Lung (tissue), 12 donors: ENCODE measurements around the gene WDR3. TPM values are rescaled to one million over a fixed set of nuclear protein-coding genes. Genes with fewer than 3 reads are reported as not detected.
"Not testable (repeated sequence)": the region's sequence is repeated elsewhere in the genome, so short reads cannot be mapped to it uniquely, and the experiment has no call there.

ENCODE experiments used
- ATAC-seq: fragments of 200-7000 bp; cut with Tn5 transposase; one replicate; pipeline ENCODE4 v1.9.1; 2020; ENCODE audit warnings: moderate number of reproducible peaks; ENCODE audit not compliant: insufficient read depth, low FRiP score
- DNase-seq, 3 donors: peaks; one replicate each; pipeline ENCODE4 v3.0.0-alpha.2; 2013 to 2017
- H3K27ac ChIP-seq, 2 donors: one replicate each; pipeline ENCODE4 v1.5.1; 2013; ENCODE audit warnings: mild to moderate bottlenecking in 2 of 2, moderate library complexity in 2 of 2, control low read depth in 1 of 2, inconsistent platforms in 1 of 2, low read depth in 1 of 2, low read length in 1 of 2
- H3K27me3 ChIP-seq, 3 donors: one replicate each; pipeline ENCODE4 v1.5.1; 2013; ENCODE audit warnings: low read length in 2 of 3; ENCODE audit not compliant: control insufficient read depth in 3 of 3, insufficient read depth in 3 of 3
- H3K36me3 ChIP-seq, 4 donors: one replicate each; pipeline ENCODE4 v1.5.1; 2013; ENCODE audit warnings: low read length in 4 of 4, mild to moderate bottlenecking in 1 of 4, moderate library complexity in 1 of 4; ENCODE audit not compliant: control insufficient read depth in 4 of 4, insufficient read depth in 4 of 4
- H3K4me1 ChIP-seq, 5 donors: one replicate each; pipeline ENCODE4 v1.5.1; 2013; ENCODE audit warnings: low read length in 5 of 5, mild to moderate bottlenecking in 2 of 5, moderate library complexity in 1 of 5; ENCODE audit not compliant: control insufficient read depth in 5 of 5, insufficient read depth in 5 of 5
- H3K4me3 ChIP-seq: one replicate; pipeline ENCODE4 v1.5.1; 2013; ENCODE audit warnings: mild to moderate bottlenecking, control low read depth, moderate library complexity
- H3K9ac ChIP-seq, 2 donors: one replicate each; pipeline ENCODE4 v1.5.1; 2013; ENCODE audit warnings: low read length in 2 of 2, control low read depth in 1 of 2; ENCODE audit not compliant: insufficient read depth in 1 of 2
- H3K9me3 ChIP-seq, 4 donors: one replicate each; pipeline ENCODE4 v1.5.1; 2013; ENCODE audit warnings: low read length in 3 of 4, mild to moderate bottlenecking in 1 of 4, moderate library complexity in 1 of 4; ENCODE audit not compliant: control insufficient read depth in 4 of 4, insufficient read depth in 3 of 4
- WGBS, 2 donors: extraction: QIAGEN DNeasy Blood & Tissue Kit; methylation state at CpG; one replicate each; pipeline ENCODE4 v1.1.7; 2013; 5-methylcytosine and 5-hydroxymethylcytosine counted together
- polyA plus RNA-seq, 2 donors: library from polyadenylated mRNA; stranded (reverse); fragments of 200-250 nt; gene quantifications; one replicate each; pipeline ENCODE4 v1.2.1, GENCODE V29; 2013
- total RNA-seq, 2 donors: library from RNA; depleted of rRNA in 1 of 2; stranded (reverse); fragments of >200 nt in 1 of 2; gene quantifications; one replicate each; pipeline ENCODE4 v1.2.1, GENCODE V29; 2014 to 2021
- TF ChIP-seq, protein P1 (sequence below): IDR thresholded peaks from 2 replicates; pipeline ENCODE4 v1.5.1; 2012; ENCODE audit warnings: mild to moderate bottlenecking; ENCODE audit errors: control extremely low read depth, extremely low read depth
- donor health status: control.
- donor health status: control.
- donor health status: Bipolar disorder and iron deficiency.
- donor health status: healthy.
- donor health status: DM: yes; HTN: yes; CAD: no.

WDR3 gene
- total and polyA plus RNA-seq, 4 donors: 2.8 to 19.8 (median 17.5) TPM

DNA sequence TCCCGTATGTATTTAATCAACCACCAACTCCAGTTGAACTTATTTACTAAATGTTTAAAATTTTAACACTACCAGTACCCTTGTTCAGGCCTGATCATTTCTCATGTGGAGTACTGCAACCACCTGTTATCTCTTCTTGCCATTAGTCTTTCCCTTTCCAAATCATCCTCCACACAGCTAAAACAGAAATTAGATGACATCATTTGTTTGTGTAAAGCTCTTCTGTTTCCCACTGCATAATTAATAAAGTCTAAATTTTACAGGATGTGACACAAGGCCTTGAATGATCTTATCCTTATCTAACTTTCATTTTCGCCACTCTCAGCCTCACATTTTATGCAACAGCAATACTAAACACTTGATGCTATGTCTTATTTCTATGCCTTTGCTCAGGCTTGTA, 24.5 kb upstream of the WDR3 start:
- Histone ChIP-seq H3K4me3 (no peak overlapping the region), H3K9me3 (no peaks in the 10 kb centered on the region), H3K27ac (no peak overlapping the region), H3K36me3 (peaks cover 7 to 41% (median 18%) of the 10 kb centered on the region in 4 donors), H3K9ac (no peak overlapping the region), H3K4me1 (no peaks in the 10 kb centered on the region), H3K27me3 (no peaks in the 10 kb centered on the region)
- WGBS, 2 donors: 83 to 90% methylated on average over 2 of the region's 2 CpGs
- ATAC-seq: no peak
- TF ChIP-seq, protein P1, sequence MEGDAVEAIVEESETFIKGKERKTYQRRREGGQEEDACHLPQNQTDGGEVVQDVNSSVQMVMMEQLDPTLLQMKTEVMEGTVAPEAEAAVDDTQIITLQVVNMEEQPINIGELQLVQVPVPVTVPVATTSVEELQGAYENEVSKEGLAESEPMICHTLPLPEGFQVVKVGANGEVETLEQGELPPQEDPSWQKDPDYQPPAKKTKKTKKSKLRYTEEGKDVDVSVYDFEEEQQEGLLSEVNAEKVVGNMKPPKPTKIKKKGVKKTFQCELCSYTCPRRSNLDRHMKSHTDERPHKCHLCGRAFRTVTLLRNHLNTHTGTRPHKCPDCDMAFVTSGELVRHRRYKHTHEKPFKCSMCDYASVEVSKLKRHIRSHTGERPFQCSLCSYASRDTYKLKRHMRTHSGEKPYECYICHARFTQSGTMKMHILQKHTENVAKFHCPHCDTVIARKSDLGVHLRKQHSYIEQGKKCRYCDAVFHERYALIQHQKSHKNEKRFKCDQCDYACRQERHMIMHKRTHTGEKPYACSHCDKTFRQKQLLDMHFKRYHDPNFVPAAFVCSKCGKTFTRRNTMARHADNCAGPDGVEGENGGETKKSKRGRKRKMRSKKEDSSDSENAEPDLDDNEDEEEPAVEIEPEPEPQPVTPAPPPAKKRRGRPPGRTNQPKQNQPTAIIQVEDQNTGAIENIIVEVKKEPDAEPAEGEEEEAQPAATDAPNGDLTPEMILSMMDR: no peak
- DNase-seq: no peak

DNA sequence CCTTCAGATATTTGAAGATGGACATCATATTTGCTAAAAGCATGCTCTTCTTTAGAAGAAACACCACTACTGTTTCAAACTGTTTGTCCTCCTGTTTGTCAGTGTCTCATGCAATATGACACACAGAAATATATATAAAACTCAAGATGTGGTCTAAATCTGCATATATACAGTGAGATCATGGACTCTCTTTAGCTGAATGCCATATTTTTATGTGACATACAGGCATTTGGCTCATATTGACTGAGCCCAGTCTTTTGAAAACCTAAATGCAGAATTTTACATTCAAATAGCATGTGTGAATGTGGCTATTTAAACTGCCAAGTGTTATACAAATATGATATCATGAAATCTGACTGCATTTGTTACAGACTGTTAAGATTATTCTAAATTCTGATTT, 18.5 kb upstream of the WDR3 start:
- H3K36me3 ChIP-seq: peaks cover 6 to 39% (median 23%) of the 10 kb centered on the region in 4 donors
- ATAC-seq: no peak
- TF ChIP-seq, protein P1: no peak

DNA sequence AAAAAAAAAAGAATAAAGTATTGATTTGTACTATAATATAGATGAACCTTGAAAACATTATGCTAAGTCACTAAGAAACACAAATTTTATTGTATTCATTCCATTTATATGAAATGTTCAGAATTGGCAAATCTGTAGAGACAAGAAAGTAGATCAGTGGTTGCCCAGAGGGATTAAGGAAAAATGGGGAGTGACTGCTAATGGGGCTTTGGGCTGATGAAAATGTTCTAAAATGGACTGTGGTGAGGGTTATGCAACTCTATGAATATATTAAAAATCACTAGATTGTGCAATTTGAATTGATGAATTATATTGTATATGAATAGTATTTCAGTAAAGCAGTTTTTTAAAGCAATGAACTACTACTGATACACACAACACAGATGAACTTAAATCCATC, 10.2 kb upstream of the WDR3 start:
- Histone ChIP-seq H3K36me3 (peaks cover 7 to 21% (median 18%) of the 10 kb centered on the region in 4 donors), H3K9ac (no peak overlapping the region), H3K27ac (no peak overlapping the region), H3K4me1 (peaks cover 0 to 3% (median 0%) of the 10 kb centered on the region in 5 donors), H3K9me3 (no peaks in the 10 kb centered on the region), H3K4me3 (no peak overlapping the region), H3K27me3 (no peaks in the 10 kb centered on the region)
- ATAC-seq: no peak
- no peak for DNase-seq
- TF ChIP-seq, protein P1: no peak

More for the DNA sequence above, 18.5 kb upstream of the WDR3 start:
- Histone ChIP-seq H3K27ac (no peak overlapping the region), H3K9me3 (no peaks in the 10 kb centered on the region), H3K9ac (no peak overlapping the region), H3K27me3 (no peaks in the 10 kb centered on the region), H3K4me1 (no peaks in the 10 kb centered on the region), H3K4me3 (no peak overlapping the region)
- no peak for DNase-seq

DNA sequence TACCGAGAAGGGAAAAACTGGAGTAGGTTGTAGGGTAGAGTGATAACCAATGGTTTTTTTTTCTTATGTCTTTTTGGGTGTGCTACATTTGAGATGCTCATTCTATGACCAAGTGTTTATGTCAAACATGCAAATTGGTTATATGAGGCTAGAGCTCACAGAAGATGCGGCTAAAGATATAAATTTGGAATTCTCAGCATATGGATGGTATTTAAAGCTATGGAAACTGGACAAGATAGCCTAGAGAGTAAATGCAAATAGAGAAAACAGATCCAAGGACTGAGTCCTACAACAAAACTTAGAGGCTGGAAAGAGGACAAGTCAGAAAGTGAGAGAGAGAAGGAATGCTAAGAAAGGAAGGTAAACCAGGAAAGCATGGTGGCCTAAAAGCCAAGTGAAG, 7.5 kb upstream of the WDR3 start:
- Histone ChIP-seq H3K36me3 (peaks cover 2 to 12% (median 10%) of the 10 kb centered on the region in 4 donors), H3K27ac (no peak overlapping the region), H3K27me3 (no peaks in the 10 kb centered on the region), H3K4me3 (no peak overlapping the region), H3K9me3 (no peaks in the 10 kb centered on the region), H3K4me1 (peaks cover 0 to 3% (median 0%) of the 10 kb centered on the region in 5 donors), H3K9ac (no peak overlapping the region)
- TF ChIP-seq, protein P1: no peak
- ATAC-seq (no peak), DNase-seq (no peak)
- 99% methylated on average over 2 of the region's 2 CpGs for WGBS, 2 donors

DNA sequence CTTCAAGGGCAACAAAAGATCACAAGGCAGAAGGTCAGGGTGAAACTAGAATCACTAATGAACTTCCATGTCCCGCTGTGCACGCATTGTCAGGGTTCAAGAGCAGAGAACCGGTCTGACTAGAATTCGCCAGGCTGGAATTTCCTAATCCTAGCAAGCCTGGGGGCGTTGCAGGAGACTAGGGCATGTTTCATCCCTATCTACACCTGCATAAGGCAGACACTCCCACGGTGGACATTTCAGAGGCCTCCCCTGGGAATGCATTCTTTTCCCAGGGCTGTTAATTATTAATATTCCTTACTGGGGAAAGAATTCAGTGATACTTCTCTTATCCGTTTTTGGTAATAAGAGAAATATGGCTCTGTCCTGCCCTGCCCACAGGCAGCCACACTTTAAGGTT, 6.8 kb upstream of the WDR3 start:
- not testable (repeated sequence) for ATAC-seq, DNase-seq, H3K9ac ChIP-seq, H3K27ac ChIP-seq, H3K4me1 ChIP-seq, H3K9me3 ChIP-seq, H3K36me3 ChIP-seq, H3K4me3 ChIP-seq, H3K27me3 ChIP-seq
- 89 to 97% methylated on average over 7 of the region's 7 CpGs for WGBS, 2 donors
